Keratinocyte (primary cell): Measurements from ENCODE around the gene XRRA1. TPM values are rescaled to one million over a fixed set of nuclear protein-coding genes. Genes with fewer than 3 reads are reported as not detected.

Source experiments
- DNase-seq: peaks from one replicate; pipeline ENCODE4 v3.0.0-alpha.2; 2011; ENCODE audit warnings: low read depth, missing footprints, low spot score
- FAIRE-seq: peaks from 2 replicates; lab custom pipeline; 2011; peaks lifted over from hg19 to GRCh38; lab: Jason Lieb, UNC
- H2AFZ ChIP-seq: 2 replicates; pipeline ENCODE4 v1.6.0; 2012; ENCODE audit warnings: low read length, control low read depth, inconsistent platforms; ENCODE audit not compliant: control insufficient read depth
- H3K27ac ChIP-seq: 2 replicates; pipeline ENCODE4 v1.5.1; 2011; ENCODE audit warnings: low read length; ENCODE audit not compliant: control insufficient read depth, insufficient read depth
- H3K27me3 ChIP-seq: 3 replicates; pipeline ENCODE4 v1.6.0; 2011; ENCODE audit warnings: low read length; ENCODE audit not compliant: control insufficient read depth, insufficient read depth; ENCODE audit errors: extremely low read depth
- H3K36me3 ChIP-seq, 2 experiments: 2 replicates in 1 of 2; 3 replicates in 1 of 2; pipeline ENCODE4 v1.5.1; 2011; ENCODE audit warnings: low read length in 2 of 2, mild to moderate bottlenecking in 1 of 2; ENCODE audit not compliant: control insufficient read depth in 2 of 2, insufficient read depth in 2 of 2; ENCODE audit errors: extremely low read depth in 1 of 2
- H3K4me1 ChIP-seq: 3 replicates; pipeline ENCODE4 v1.5.1; 2011; ENCODE audit warnings: low read length; ENCODE audit not compliant: control insufficient read depth, insufficient read depth; ENCODE audit errors: extremely low read depth
- H3K4me2 ChIP-seq: 3 replicates; pipeline ENCODE4 v1.6.0; 2011; ENCODE audit warnings: low read depth, low read length; ENCODE audit not compliant: control insufficient read depth, insufficient read depth; ENCODE audit errors: extremely low read depth
- H3K4me3 ChIP-seq, 3 experiments: fragments of 200-600 bp in 1 of 3; sonication (generic) in 1 of 3; 2 replicates in 2 of 3; 3 replicates in 1 of 3; pipeline ENCODE4 v1.5.1; 2011 to 2016; ENCODE audit warnings: low read length in 3 of 3, mild to moderate bottlenecking in 3 of 3, control low read depth in 2 of 3, inconsistent platforms in 1 of 3, low read depth in 1 of 3, mixed read lengths in 1 of 3, mixed run types in 1 of 3, moderate library complexity in 1 of 3; ENCODE audit not compliant: control insufficient read depth in 2 of 3, insufficient read depth in 2 of 3; ENCODE audit errors: extremely low read depth in 1 of 3
- H3K79me2 ChIP-seq: 2 replicates; pipeline ENCODE4 v1.6.0; 2012; ENCODE audit warnings: low read length; ENCODE audit not compliant: control insufficient read depth, insufficient read depth
- H3K9ac ChIP-seq: 3 replicates; pipeline ENCODE4 v1.6.0; 2011; ENCODE audit warnings: low read length; ENCODE audit not compliant: control insufficient read depth, insufficient read depth; ENCODE audit errors: extremely low read depth
- H3K9me1 ChIP-seq: 3 replicates; pipeline ENCODE4 v1.6.0; 2011; ENCODE audit warnings: low read length; ENCODE audit not compliant: control insufficient read depth, insufficient read depth; ENCODE audit errors: extremely low read depth
- H3K9me3 ChIP-seq: 2 replicates; pipeline ENCODE4 v1.5.1; 2012; ENCODE audit warnings: low read depth, low read length; ENCODE audit not compliant: control insufficient read depth
- H4K20me1 ChIP-seq: 3 replicates; pipeline ENCODE4 v1.6.0; 2011; ENCODE audit warnings: low read length; ENCODE audit not compliant: control insufficient read depth, insufficient read depth; ENCODE audit errors: extremely low read depth
- CTCF ChIP-seq, 3 experiments: IDR thresholded peaks in 1 of 3; conservative IDR thresholded peaks in 1 of 3; optimal IDR thresholded peaks in 1 of 3; 2 replicates in 2 of 3; 3 replicates in 1 of 3; pipeline versions ENCODE3 to v1.5.1; 2011; ENCODE audit warnings: low read length in 3 of 3, mild to moderate bottlenecking in 3 of 3, moderate library complexity in 2 of 3, control low read depth in 1 of 3, inconsistent platforms in 1 of 3; ENCODE audit not compliant: insufficient read depth in 2 of 3; ENCODE audit errors: extremely low read depth in 1 of 3
- EZH2 ChIP-seq: IDR thresholded peaks from one replicate; pipeline ENCODE4 v1.6.1; 2012; ENCODE audit warnings: inconsistent platforms, mild to moderate bottlenecking, low read length, moderate library complexity
- dilution Hi-C: fragments of 300-500 bp; cut with MboI; formaldehyde crosslinking; loops from one replicate; pipeline ENCODE4 v1.7.0; 2020; ENCODE audit warnings: low sequenced_read_pairs; ENCODE audit not compliant: extremely low pct_ligation_motif_present
- polyA plus RNA-seq, 5 experiments: library from polyadenylated mRNA; depleted of rRNA in 3 of 5; stranded (reverse) in 3 of 5; stranded (forward) in 1 of 5; unstranded in 1 of 5; fragments of >200 nt; gene quantifications; 1 replicate in 1 of 5; 2 replicates in 3 of 5; 3 replicates in 1 of 5; pipeline versions ENCODE4 v1.2.1 to v1.2.3, GENCODE V29; 2011 to 2012; ENCODE audit warnings: missing spikeins in 2 of 5, low read depth in 1 of 5, low replicate concordance in 1 of 5

XRRA1 gene
- polyA plus RNA-seq, 1 donor (not counting 4 experiments of a cell fraction or from before 2014, with no cell fraction given): 9.1 TPM

GRCh38 chr11:74820763-74821162 is 128.1 kb downstream of the XRRA1 start:
- FAIRE-seq (peak; percentile 57), DNase-seq (peak; percentile 17)
- H3K9ac ChIP-seq: no peak overlapping the region
- peaks cover 3 to 12% of the 10 kb centered on the region in 2 experiments for H3K36me3 ChIP-seq
- H3K4me3 ChIP-seq: no peak overlapping the region
- H3K4me2 ChIP-seq: no peak overlapping the region
- no peak overlapping the region for H3K27ac ChIP-seq
- no peaks in the 10 kb centered on the region for H3K27me3 ChIP-seq
- H3K9me1 ChIP-seq: no peaks in the 10 kb centered on the region
- H3K79me2 ChIP-seq: peaks cover 10% of the 10 kb centered on the region
- peaks cover 3% of the 10 kb centered on the region for H3K9me3 ChIP-seq
- TF ChIP-seq CTCF (optimal IDR thresholded peaks at IDR 0.05 in 1 of 3, IDR thresholded peaks at IDR 0.05 in 1 of 3, conservative IDR thresholded peaks at IDR 0.05 in 1 of 3; ENCODE audit: extremely low read depth in 1 of 3, insufficient read depth in 2 of 3, low read length in 3 of 3) (no peak), EZH2 (no peak)
- no peak overlapping the region for H2AFZ ChIP-seq
- peaks cover 11% of the 10 kb centered on the region for H3K4me1 ChIP-seq
- H4K20me1 ChIP-seq: no peaks in the 10 kb centered on the region
- dilution Hi-C loops: no loop called here

- Histone ChIP-seq H3K36me3 (peaks cover 2 to 12% of the 10 kb centered on the region in 2 experiments), H3K27ac (no peak overlapping the region), H3K27me3 (no peaks in the 10 kb centered on the region), H2AFZ (no peak overlapping the region), H3K9me1 (no peaks in the 10 kb centered on the region), H4K20me1 (no peaks in the 10 kb centered on the region), H3K4me1 (peaks cover 11% of the 10 kb centered on the region), H3K9ac (no peak overlapping the region), H3K79me2 (peaks cover 10% of the 10 kb centered on the region), H3K4me3 (no peak overlapping the region), H3K9me3 (peaks cover 2% of the 10 kb centered on the region), H3K4me2 (no peak overlapping the region)
- TF ChIP-seq CTCF (optimal IDR thresholded peaks at IDR 0.05 in 1 of 3, IDR thresholded peaks at IDR 0.05 in 1 of 3, conservative IDR thresholded peaks at IDR 0.05 in 1 of 3; ENCODE audit: extremely low read depth in 1 of 3, insufficient read depth in 2 of 3, low read length in 3 of 3) (no peak), EZH2 (no peak)
- DNase-seq (no peak), FAIRE-seq (no peak)
- dilution Hi-C loops: no loop called here
Measured at GRCh38 chr11:74819400-74819799, 129.5 kb downstream of the XRRA1 start.
